Measurements from ENCODE around the gene HRH3. TPM values are rescaled to one million over a fixed set of nuclear protein-coding genes. Genes with fewer than 3 reads are reported as not detected.
A peak's percentile ranks its signal among the peaks of the same experiment; 100 is the strongest.

Gene HRH3
- total RNA-seq, 6 experiments from 2014 or later = not detected

DNA sequence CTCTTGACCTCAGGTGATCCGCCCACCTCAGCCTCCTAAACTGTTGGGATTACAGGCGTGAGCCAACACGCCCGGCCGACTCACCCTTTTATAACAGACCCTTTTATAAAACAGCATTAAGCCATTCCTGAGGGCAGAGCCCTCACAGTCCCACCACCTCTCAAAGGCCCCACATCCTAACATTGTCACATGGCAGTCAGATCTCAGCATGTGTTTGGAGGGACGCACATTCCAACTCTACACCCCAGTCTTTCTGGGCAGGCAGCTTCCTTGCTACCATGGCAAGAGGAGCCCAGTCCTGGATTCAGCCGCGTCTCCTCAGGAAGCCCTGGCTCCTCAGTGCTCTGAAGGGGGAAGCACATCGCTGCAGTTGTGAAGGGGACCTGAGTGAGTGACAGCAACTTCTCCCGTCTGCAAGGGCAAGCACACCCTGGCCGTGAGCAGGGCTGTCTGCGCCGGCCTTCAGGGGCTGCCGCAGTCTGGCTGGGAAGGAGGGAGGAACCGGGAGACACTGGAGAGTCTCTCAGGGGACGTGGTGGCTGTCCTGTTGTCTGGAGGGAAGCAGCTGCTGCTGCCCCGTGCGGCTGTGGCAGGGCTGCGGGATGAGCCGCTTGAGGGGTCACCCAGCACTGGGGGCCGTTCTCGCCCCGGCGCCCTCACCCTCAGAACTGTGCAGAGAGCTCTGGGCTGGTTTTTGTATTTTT lies 34.1 kb upstream of the HRH3 start:
- no peak for DNase-seq
- no peak overlapping the region for H3K4me3 ChIP-seq
- TF ChIP-seq POLR2A (IDR thresholded peaks at IDR 0.05) = no peak
- TF ChIP-seq, protein P1, sequence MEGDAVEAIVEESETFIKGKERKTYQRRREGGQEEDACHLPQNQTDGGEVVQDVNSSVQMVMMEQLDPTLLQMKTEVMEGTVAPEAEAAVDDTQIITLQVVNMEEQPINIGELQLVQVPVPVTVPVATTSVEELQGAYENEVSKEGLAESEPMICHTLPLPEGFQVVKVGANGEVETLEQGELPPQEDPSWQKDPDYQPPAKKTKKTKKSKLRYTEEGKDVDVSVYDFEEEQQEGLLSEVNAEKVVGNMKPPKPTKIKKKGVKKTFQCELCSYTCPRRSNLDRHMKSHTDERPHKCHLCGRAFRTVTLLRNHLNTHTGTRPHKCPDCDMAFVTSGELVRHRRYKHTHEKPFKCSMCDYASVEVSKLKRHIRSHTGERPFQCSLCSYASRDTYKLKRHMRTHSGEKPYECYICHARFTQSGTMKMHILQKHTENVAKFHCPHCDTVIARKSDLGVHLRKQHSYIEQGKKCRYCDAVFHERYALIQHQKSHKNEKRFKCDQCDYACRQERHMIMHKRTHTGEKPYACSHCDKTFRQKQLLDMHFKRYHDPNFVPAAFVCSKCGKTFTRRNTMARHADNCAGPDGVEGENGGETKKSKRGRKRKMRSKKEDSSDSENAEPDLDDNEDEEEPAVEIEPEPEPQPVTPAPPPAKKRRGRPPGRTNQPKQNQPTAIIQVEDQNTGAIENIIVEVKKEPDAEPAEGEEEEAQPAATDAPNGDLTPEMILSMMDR (IDR thresholded peaks at IDR 0.05) = no peak
- no peaks in the 10 kb centered on the region for H3K4me1 ChIP-seq
- 91% methylated on average over 9 of the region's 24 CpGs for WGBS (ENCODE audit: insufficient coverage, low coverage, low lambda C conversion rate, missing lambda C conversion rate)
- no peak overlapping the region for H3K27ac ChIP-seq
- intact Hi-C loops (cut with DNase I) = no loop called here
- ATAC-seq = peak in 2 of 4 donors; percentile 7 to 27
- H3K27me3 ChIP-seq = no peaks in the 10 kb centered on the region
- H3K36me3 ChIP-seq = peaks cover 0 to 8% (median 0%) of the 10 kb centered on the region in 4 donors
- no peaks in the 10 kb centered on the region for H3K9me3 ChIP-seq

- Histone ChIP-seq H3K27ac (no peak overlapping the region), H3K36me3 (peaks cover 0 to 8% (median 0%) of the 10 kb centered on the region in 4 donors), H3K4me3 (no peak overlapping the region), H3K9me3 (no peaks in the 10 kb centered on the region), H3K4me1 (no peaks in the 10 kb centered on the region), H3K27me3 (no peaks in the 10 kb centered on the region)
- ATAC-seq (no peak), DNase-seq (no peak)
- 90% methylated on average over 4 of the region's 6 CpGs for WGBS (ENCODE audit: insufficient coverage, low coverage, low lambda C conversion rate, missing lambda C conversion rate)
- intact Hi-C loops (cut with DNase I) = no loop called here
- no peak for TF ChIP-seq POLR2A (IDR thresholded peaks at IDR 0.05)
- TF ChIP-seq, protein P1 (IDR thresholded peaks at IDR 0.05) = no peak
These were observed 33.3 kb upstream of the HRH3 start for GRCh38 chr20:62253398-62253797.

- DNase-seq (no peak), ATAC-seq (no peak)
- Histone ChIP-seq H3K4me1 (no peaks in the 10 kb centered on the region), H3K4me3 (no peak overlapping the region), H3K27ac (no peak overlapping the region), H3K9me3 (no peaks in the 10 kb centered on the region), H3K36me3 (peaks cover 0 to 8% (median 0%) of the 10 kb centered on the region in 4 donors), H3K27me3 (no peaks in the 10 kb centered on the region)
- WGBS (ENCODE audit: insufficient coverage, low coverage, low lambda C conversion rate, missing lambda C conversion rate) = 86% methylated on average over 13 of the region's 26 CpGs
- TF ChIP-seq POLR2A (IDR thresholded peaks at IDR 0.05) = no peak
- TF ChIP-seq, protein P1 (IDR thresholded peaks at IDR 0.05) = no peak
- intact Hi-C loops (cut with DNase I) = no loop called here
These were observed 32.4 kb upstream of the HRH3 start for GRCh38 chr20:62252342-62252966.

GRCh38 chr20:62248890-62249560 lies 28.9 kb upstream of the HRH3 start:
- Histone ChIP-seq H3K4me3 (no peak overlapping the region), H3K27ac (no peak overlapping the region), H3K27me3 (no peaks in the 10 kb centered on the region), H3K9me3 (no peaks in the 10 kb centered on the region), H3K36me3 (no peaks in the 10 kb centered on the region), H3K4me1 (peaks cover 0 to 26% (median 8%) of the 10 kb centered on the region in 4 donors)
- no peak for DNase-seq
- WGBS (ENCODE audit: insufficient coverage, low coverage, low lambda C conversion rate, missing lambda C conversion rate) = 82% methylated on average over 5 of the region's 6 CpGs
- ATAC-seq = no peak
- TF ChIP-seq, protein P1 (IDR thresholded peaks at IDR 0.05) = no peak
- TF ChIP-seq POLR2A (IDR thresholded peaks at IDR 0.05) = no peak
- intact Hi-C loops (cut with DNase I) = no loop called here
